ENCODE measurements around the gene GALNT14. TPM values are rescaled to one million over a fixed set of nuclear protein-coding genes. Genes with fewer than 3 reads are reported as not detected.

The GALNT14 gene
- total RNA-seq, 1 experiment from 2014 or later: 6.0 TPM

GRCh38 chr2:30930716-30931115 is 207.5 kb downstream of the GALNT14 start:
- ChIA-PET CTCF (interaction anchor here (1.5 to 2.4 kb wide), 3 partner anchors 15 to 419 kb away, joined by 3 to 7 read pairs (median 4); no protein-coding TSS in a partner anchor), POLR2A (no interaction called here)
- H3K4me1 Mint-ChIP-seq: peaks cover 4% of the 10 kb centered on the region; the same call in 1 of the 2 replicates
- no peak overlapping the region; the same call in 1 of the 2 replicates for H3K27ac Mint-ChIP-seq
- TF ChIP-seq, protein P1, sequence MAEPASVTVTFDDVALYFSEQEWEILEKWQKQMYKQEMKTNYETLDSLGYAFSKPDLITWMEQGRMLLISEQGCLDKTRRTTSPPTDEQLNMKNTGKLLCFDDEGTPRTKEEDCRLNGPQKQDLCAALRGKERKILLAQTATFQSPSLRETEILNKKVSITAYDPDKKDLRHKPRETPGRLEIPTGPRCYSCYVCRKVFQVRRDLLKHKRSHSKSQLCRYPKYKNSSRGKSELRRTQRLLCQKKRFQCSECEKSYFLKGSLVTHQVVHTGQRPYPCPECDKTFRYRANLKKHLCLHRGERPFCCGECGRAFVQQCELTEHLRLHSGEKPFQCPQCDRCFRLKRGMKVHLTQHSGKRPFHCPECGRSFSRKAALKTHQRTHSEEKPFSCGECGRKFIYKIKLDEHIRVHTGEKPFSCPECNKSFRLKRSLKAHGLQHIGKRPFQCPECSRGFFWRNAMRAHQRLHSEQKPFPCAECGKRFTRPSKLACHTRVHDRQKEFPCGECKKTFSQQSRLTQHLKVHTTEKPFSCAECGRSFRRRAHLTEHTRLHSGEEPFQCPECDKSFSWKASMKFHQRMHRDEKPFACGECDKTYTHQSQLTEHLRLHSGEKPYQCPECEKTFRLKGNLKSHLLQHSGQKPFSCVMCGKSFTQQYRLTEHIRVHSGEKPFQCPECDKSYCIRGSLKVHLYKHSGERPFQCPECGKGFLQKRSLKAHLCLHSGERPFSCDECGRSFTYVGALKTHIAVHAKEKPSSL (CRISPR knock-in tag; conservative IDR thresholded peaks at IDR 0.05): no peak
- TF ChIP-seq OVOL2 (CRISPR knock-in tag; IDR thresholded peaks at IDR 0.05; ENCODE audit: borderline replicate concordance): no peak
- TF ChIP-seq, protein P2, sequence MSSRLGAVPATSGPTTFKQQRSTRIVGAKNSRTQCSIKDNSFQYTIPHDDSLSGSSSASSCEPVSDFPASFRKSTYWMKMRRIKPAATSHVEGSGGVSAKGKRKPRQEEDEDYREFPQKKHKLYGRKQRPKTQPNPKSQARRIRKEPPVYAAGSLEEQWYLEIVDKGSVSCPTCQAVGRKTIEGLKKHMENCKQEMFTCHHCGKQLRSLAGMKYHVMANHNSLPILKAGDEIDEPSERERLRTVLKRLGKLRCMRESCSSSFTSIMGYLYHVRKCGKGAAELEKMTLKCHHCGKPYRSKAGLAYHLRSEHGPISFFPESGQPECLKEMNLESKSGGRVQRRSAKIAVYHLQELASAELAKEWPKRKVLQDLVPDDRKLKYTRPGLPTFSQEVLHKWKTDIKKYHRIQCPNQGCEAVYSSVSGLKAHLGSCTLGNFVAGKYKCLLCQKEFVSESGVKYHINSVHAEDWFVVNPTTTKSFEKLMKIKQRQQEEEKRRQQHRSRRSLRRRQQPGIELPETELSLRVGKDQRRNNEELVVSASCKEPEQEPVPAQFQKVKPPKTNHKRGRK (CRISPR knock-in tag; IDR thresholded peaks at IDR 0.05; ENCODE audit: borderline replicate concordance): no peak
- no peak for TF ChIP-seq NR3C1 (CRISPR knock-in tag; conservative IDR thresholded peaks at IDR 0.05; ENCODE audit: low read depth)
- no peak for TF ChIP-seq ZNF263 (CRISPR knock-in tag; IDR thresholded peaks at IDR 0.05; ENCODE audit: low read depth)
- TF ChIP-seq, protein P3, sequence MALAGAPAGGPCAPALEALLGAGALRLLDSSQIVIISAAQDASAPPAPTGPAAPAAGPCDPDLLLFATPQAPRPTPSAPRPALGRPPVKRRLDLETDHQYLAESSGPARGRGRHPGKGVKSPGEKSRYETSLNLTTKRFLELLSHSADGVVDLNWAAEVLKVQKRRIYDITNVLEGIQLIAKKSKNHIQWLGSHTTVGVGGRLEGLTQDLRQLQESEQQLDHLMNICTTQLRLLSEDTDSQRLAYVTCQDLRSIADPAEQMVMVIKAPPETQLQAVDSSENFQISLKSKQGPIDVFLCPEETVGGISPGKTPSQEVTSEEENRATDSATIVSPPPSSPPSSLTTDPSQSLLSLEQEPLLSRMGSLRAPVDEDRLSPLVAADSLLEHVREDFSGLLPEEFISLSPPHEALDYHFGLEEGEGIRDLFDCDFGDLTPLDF (CRISPR knock-in tag; IDR thresholded peaks at IDR 0.05): no peak
- H3K36me3 Mint-ChIP-seq: no peaks in the 10 kb centered on the region
- H3K9me3 Mint-ChIP-seq: no peaks in the 10 kb centered on the region
- H3K27me3 Mint-ChIP-seq (ENCODE audit: low read depth): no peaks in the 10 kb centered on the region
- ATAC-seq (no peak), DNase-seq (ENCODE audit: low spot score) (no peak)
- no peak overlapping the region for H3K4me3 Mint-ChIP-seq

GRCh38 chr2:30927465-30928075 is 210.7 kb downstream of the GALNT14 start:
- Mint-ChIP-seq H3K4me1 (peaks cover 17% of the 10 kb centered on the region), H3K27me3 (ENCODE audit: low read depth) (no peaks in the 10 kb centered on the region), H3K9me3 (no peaks in the 10 kb centered on the region), H3K36me3 (no peaks in the 10 kb centered on the region), H3K27ac (no peak overlapping the region), H3K4me3 (no peak overlapping the region)
- CTCF ChIA-PET: interaction anchor here (1.0 kb wide), 1 partner anchor 12 kb away, joined by 3 read pairs; no protein-coding TSS in a partner anchor
- ATAC-seq: no peak
- TF ChIP-seq NR3C1 (CRISPR knock-in tag; conservative IDR thresholded peaks at IDR 0.05; ENCODE audit: low read depth): no peak
- no peak for TF ChIP-seq TEAD1 (CRISPR knock-in tag; IDR thresholded peaks at IDR 0.05)
- no peak for TF ChIP-seq NFYB (CRISPR knock-in tag; conservative IDR thresholded peaks at IDR 0.05; ENCODE audit: low read depth)
- TF ChIP-seq PRDM15 (CRISPR knock-in tag; IDR thresholded peaks at IDR 0.05): no peak
- no peak for TF ChIP-seq PRRX2 (CRISPR knock-in tag; IDR thresholded peaks at IDR 0.05)
- TF ChIP-seq, protein P3 (CRISPR knock-in tag; IDR thresholded peaks at IDR 0.05): no peak
- no peak for TF ChIP-seq KAT7 (CRISPR knock-in tag; IDR thresholded peaks at IDR 0.05; ENCODE audit: borderline replicate concordance)
- DNase-seq (ENCODE audit: low spot score): no peak
- POLR2A ChIA-PET: no interaction called here
